NB4 (cell line): ENCODE data around the gene MAP3K9.

Source experiments
- MYC ChIP-seq: IDR thresholded peaks from 2 replicates; pipeline ENCODE4 v1.6.1; 2011; ENCODE audit warnings: low read depth, low read length
- POLR2A ChIP-seq: IDR thresholded peaks from 2 replicates; pipeline ENCODE4 v1.6.1; 2011; ENCODE audit warnings: mild to moderate bottlenecking; ENCODE audit not compliant: insufficient read length; ENCODE audit errors: extremely low read depth
- TF ChIP-seq, protein P1 (sequence below): IDR thresholded peaks from one replicate; pipeline ENCODE4 v1.5.1; 2012; ENCODE audit warnings: low read depth, low read length

DNA sequence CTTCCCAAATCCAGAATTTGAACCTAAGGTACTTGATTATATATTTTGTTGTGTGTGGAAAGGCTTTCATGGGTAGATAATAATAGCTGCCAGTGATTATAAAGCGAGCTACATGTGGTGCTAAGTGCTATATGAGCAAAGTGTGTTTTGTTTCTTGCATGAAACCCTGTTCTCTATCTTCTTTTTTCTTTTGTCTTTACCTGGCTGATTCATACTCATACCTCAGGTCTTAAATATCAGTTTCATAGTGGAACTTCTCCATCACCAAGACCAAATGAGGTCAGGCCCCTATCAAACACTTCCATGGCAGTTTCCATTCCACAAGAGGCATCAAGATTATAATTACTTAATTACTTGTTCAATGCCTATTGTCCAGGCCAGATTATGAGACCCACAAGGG is 6.9 kb downstream of the MAP3K9 start:
- TF ChIP-seq, protein P1, sequence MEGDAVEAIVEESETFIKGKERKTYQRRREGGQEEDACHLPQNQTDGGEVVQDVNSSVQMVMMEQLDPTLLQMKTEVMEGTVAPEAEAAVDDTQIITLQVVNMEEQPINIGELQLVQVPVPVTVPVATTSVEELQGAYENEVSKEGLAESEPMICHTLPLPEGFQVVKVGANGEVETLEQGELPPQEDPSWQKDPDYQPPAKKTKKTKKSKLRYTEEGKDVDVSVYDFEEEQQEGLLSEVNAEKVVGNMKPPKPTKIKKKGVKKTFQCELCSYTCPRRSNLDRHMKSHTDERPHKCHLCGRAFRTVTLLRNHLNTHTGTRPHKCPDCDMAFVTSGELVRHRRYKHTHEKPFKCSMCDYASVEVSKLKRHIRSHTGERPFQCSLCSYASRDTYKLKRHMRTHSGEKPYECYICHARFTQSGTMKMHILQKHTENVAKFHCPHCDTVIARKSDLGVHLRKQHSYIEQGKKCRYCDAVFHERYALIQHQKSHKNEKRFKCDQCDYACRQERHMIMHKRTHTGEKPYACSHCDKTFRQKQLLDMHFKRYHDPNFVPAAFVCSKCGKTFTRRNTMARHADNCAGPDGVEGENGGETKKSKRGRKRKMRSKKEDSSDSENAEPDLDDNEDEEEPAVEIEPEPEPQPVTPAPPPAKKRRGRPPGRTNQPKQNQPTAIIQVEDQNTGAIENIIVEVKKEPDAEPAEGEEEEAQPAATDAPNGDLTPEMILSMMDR, result no peak
- TF ChIP-seq POLR2A (no peak), MYC (no peak)
